ENCODE data around the gene C13orf46.

The C13orf46 gene

DNA sequence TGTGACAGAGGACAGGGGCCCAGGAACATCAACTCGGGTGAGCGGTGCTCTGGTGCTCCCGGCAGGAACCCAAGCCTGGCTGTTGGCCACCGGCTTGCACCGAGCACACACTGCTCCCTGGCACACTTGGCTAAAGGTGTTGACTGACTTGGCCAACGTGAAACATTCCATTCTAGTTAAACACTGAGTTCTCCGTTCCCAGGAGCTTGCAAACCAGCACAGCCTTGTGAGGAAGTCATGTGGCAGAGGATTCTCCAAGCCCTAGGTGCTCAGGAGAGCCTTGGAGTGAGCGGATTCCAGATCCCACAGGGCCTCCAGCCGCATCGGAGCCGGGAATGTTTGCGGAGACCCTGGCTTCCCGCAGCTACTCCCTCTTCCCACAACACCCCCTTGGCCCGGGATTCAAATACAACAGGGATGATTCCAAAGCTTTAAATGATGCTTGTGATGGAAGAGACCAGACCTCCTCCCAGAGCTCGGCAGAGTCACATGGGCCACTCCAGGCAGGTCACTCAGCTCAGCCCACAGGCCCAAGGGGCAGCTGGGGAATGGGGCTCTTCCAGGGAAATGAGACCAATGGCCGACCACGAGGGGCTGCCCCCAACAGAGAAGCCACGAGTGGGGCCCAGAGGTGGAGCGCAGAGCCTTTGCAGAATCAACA, 2.9 kb downstream of the C13orf46 start:
- no peak for DNase-seq

- DNase-seq = no peak
These were observed 3.8 kb downstream of the C13orf46 start for GRCh38 chr13:113969973-113970611.

DNA sequence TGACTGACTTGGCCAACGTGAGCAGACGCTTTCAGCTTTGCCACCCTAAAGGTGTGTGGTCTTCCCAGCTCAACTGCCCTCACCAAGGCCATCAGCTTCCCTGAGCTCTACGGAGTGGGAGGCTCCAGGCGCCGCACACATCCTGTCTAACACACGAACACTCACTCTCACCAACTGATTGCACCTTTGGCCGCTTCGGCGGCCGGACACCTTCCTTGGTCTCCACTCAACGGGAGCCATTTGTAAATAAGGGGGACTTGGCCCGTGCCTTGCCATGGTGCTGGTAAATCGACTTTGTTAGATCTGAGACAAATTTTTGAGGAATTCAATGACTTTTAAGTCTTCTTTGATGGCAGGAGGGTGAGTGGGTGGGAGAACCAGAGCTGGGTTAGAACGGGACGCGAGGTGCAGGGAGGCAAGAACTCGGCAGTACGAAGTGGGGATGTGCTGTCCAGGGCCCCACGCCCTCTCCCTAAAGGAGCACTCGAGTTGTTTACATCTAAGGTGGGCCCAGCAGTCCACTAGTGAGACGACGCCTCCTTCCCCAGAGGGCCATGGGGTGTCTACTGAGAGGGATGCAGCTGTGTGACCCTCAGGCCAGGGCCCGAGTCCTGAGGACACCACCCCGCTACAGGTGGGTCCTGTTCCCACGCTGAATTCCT, 4.4 kb downstream of the C13orf46 start:
- no peak for DNase-seq

DNA sequence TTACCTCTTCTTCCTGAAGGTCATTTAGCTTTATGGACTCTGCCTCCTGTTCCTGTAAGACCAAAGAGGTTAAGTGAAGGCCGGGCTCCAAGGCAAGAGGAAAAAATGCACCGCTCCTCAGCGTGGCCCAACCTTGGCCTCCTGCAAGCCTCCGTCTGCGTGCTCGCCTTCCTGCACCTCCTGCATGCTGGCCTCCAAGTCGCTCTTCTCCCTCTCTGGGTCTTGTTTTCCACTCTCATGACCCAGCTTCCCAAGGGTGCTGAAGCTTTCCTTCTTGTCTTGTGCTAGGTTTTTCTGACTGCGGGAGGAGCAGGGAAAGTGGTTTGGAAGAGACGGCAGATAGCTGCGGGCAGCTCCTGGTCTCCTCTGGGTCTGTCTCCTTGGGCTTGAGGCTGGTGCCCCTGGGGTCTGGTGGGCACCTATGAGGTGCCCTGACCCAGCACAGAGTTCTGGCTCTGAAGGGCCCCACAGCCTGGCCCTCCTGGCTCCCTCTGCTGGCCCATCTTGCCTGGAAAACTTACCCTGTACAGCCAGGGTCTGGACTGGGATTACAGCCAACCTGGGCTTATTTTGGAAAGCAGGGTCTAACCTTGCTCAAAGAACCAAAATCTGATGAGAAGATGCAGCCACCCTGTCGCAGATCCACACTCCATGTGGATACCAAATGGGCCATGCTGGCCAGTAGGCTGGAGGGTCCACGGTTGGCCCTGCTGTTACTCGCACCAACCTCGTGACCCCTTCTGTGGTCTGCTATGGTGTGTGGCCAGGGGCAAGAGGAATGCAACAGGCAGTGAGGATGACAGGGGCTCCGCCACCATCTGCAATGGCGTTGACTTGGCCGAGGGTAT, 5.2 kb downstream of the C13orf46 start:
- DNase-seq = no peak

DNA sequence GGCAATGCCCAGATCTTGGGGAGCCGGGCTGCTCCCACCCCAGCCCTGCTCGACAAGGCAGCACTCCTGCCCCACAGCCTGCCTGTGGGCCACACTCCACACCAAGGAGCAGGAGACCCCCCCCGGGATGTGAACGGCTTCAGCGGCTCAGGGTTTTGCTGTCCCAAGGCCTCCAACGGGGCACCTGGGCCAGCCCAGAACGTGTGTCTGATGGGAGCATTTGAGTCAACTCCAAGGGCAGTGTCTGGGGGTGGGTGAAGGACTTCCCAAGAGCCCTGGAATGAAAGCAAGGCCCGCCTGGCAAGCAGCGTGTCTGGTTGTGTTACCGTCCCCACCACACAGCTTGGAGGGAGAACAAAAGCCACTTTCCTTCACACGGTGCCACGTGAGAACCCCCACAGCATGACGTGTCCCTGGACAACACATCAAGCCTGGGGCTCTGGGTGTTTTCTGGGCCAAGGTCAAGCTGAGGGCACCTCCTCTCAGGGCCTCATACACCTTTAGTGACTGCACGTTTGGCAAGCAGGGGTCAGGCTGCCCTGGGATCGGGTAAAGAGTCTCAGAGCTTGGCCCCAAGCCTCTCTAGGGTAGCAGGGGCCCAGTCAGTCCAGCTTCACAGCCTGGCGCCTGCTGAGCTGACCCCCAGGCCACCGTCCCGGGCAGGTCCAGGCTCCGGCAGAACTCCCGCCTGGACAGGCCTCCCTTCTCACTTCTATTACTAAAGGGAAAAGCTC, 6.0 kb downstream of the C13orf46 start:
- DNase-seq = no peak

DNA sequence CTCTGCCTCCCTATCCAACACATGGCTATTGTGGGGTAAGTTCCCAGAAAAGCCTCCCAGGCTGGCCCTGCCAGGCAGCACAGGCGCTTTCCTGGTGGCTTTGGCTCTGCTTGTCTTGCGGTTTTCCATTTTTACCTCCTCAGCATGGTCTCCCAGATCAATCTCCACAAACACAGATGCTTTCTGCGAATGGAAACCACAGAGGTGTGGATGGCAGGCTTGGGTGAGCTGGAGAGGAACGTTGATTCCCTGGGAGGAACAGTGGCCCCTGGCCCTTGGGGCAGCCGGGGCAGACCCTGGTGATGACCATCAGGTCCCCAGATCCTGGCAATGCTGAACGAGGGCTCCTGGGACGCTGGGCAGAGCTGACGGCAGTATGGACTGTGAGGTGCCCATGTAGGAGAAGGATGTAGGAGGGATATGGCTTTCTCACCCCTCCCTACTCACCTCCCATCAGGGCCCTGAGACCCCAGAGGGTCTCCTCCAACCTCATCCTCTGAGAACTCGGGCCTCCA, 6.6 kb downstream of the C13orf46 start:
- no peak for DNase-seq

DNA sequence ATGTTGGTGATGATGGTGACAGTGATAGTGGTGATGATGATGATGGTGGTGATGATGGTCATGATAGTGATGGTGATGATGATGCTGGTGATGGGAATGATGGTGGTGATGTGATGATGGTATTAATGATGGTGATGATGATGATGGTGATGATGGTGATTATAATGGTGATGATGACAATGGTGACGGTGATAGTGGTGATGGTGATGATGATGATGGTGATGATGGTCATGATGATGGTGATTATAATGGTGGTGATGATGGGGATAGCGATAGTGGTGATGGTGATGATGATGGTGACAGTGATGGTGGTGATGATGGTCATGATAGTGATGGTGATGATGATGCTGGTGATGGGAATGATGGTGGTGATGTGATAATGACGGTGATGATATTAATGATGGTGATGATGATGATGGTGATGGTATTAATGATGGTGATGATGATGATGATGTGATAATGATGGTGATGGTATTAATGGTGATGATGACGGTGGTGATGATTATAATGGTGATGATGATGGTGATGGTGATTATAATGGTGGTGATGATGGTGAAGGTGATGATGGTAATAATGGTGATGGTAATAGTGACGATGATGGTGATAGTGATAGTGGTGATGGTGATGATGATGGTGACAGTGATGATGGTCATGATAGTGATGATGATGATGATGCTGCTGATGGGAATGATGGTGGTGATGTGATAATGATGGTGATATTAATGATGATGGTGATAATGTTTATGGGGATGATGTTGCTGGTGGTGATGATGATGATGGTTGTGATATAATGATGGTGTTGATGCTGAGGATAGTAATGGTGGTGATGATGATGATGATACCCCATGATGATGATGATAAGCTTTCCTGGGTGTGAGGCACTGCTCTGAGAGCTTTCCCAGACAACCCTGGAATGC, 7.7 kb downstream of the C13orf46 start:
- DNase-seq = no peak

DNA sequence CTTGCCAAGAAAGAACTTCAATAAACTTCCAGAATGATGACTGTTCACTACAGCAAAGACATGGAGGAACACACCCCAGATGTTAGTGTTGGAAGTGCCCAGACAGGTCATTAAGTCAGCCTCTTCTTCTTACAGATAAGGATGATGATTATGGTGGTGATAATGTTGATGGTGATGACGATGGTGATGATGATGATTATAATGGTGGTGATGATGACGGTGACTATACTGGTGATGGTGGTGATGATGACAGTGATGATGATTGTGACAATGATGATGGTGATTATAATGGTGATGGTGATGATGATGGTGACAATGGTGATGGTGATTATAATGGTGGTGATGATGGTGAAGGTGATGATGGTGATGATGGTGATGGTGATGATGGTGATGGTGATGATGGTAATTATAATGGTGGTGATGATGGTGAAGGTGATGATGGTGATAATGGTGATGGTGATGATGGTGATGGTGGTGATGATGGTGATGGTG, 8.4 kb downstream of the C13orf46 start:
- DNase-seq = no peak

DNA sequence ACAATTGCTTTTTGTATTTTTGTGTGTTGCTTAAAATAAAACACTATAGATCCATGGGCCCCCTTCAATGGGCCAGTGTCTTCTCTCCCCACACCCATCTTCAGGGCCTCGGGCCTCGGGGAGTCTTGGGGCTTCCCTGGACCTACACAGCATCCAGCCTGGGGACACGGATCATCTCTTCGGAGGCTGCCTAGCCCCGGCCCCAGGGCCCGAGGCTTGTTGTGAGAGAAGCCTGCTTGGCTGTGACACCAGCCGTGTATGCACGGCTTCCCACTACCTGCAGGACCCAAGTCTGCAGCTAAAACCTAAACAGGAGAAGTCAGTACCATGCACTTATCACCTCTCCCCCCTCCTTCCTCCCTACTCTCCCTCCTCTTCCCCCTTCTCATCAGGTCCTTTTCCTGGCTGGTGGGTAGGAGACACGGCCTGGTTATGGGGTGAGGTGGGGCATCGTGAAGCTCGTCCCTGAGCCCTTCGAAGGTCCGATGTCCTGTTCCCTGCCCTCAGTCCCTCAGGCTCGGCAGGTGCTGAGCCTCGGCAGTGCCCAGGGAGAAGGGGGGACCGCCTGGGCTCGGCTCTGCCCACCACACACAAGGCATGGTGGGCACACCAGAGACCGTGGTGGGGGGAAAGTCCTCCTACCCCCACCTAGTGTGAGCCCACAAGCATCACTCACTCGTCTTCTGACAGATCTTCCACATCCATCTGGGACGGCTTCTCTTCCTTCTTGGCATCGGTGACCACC, 9.5 kb downstream of the C13orf46 start:
- DNase-seq = no peak

DNA sequence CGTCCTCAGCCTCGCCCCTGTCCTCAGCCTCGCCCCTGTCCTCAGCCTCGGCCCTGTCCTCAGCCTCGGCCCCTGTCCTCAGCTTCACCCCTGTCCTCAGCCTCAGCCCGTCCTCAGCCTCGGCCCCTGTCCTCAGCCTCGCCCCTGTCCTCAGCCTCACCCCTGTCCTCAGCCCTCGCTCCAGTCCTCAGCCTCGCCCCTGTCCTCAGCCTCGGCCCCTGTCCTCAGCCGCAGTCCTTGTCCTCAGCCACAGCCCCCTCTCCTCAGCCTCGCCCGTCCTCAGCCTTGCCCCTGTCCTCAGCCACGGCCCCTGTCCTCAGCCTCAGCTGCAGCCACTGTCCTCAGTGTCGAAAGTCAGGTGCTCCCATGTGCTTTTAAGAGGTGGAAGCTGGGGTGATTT, 10.5 kb downstream of the C13orf46 start:
- DNase-seq = no peak

DNA sequence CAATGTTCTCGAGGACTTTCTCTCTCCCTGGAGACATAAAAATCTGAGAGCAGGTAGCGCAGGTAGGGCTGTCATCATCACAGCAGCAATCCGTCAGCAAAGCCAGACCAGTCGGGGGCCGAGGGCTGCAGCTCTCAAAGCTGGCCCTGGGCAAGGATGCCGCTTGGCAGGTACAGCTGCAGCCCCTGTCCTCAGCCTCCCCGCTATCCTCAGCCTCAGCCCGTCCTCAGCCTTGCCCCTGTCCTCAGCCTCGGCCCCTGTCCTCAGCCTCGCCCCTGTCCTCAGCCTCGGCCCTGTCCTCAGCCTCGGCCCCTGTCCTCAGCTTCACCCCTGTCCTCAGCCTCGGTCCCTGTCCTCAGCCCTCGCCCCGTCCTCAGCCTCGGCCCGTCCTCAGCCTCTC, 10.9 kb downstream of the C13orf46 start:
- no peak for DNase-seq

DNA sequence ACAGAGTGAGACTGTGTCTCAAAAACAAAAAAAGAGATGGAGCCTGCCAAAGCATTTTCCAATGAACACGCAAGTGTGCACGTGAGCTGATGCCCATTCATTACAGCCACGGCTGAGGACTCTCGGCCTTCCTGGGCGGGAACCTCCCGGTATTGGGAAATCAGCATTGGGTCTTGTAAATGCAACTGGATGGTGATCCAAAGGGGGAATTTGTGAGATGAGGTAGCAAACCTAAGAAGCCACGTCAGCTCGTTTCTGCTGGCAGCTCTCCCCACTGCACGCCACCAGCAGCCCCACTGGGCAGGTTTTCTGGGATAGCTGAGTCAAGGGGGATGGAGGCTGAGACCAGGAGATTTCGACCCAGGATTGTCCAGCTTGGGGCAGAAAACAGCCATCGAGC, 11.5 kb downstream of the C13orf46 start:
- DNase-seq = no peak

- DNase-seq = no peak
These were observed 13.5 kb downstream of the C13orf46 start for GRCh38 chr13:113960276-113960948.

- DNase-seq = no peak
These were observed 14.7 kb downstream of the C13orf46 start for GRCh38 chr13:113959198-113959597.

DNA sequence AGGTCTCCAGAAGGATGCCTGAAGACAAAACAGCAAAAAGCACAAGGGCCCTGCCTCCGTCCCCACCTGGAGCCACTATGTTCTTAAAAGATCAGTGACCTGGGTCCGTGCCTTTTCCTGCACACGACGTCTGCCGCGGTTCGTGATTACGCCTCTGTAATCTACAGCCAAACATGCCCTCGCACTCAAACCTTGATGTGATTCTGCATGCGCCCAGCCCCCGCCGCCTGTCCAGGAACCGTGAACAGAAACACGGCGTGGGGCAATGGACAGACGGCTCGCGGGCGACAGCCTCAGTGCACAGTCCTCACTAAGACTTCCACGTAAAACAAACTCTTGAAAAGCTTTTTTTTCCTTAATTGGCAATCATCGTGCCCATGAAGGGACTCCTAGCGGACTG, 15.5 kb downstream of the C13orf46 start:
- DNase-seq = no peak

GRCh38 chr13:113956571-113956970, 17.3 kb downstream of the C13orf46 start:
- DNase-seq = no peak

- no peak for DNase-seq
These were observed 18.2 kb downstream of the C13orf46 start for GRCh38 chr13:113955691-113956090.

DNA sequence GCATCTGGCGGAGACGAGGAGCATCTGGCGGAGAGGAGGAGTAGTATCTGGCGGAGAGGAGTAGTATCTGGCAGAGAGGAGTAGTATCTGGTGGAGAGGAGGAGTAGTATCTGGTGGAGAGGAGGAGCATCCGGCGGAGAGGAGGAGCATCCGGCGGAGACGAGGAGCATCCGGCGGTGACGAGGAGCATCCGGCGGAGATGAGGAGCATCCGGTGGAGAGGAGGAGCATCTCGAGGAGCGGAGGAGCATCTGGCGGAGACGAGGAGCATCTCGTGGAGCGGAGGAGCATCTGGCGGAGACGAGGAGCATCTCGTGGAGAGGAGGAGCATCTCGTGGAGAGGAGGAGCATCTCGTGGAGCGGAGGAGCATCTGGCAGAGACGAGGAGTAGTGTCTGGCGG, 18.6 kb downstream of the C13orf46 start:
- no peak for DNase-seq

- DNase-seq = no peak
These were observed 19.6 kb downstream of the C13orf46 start for GRCh38 chr13:113954046-113954835.
